Activated T-helper 2 cell treated with anti-CD3 and anti-CD28 coated beads, Interferon-gamma antibody, Interleukin-2, Interleukin-4, amounts not matched to agents 10 μg/mL and 5 μg/mL and 100 μg/mL, durations not matched to agents 14 hours and 24 hours and 36 hours (primary cell): ENCODE data around the gene TPRA1. TPM values are rescaled to one million over a fixed set of nuclear protein-coding genes. Genes with fewer than 3 reads are reported as not detected.

Experiments used
- DNase-seq: peaks from one replicate; pipeline ENCODE4 v3.0.0; 2021; ENCODE audit warnings: low spot score
- H3K27ac Mint-ChIP-seq: one replicate; pipeline ENCODE4 v1.8.0; 2021; ENCODE audit warnings: mixed read lengths
- H3K27me3 Mint-ChIP-seq: one replicate; pipeline ENCODE4 v1.8.0; 2021; ENCODE audit warnings: low read depth, mixed read lengths
- H3K36me3 Mint-ChIP-seq: one replicate; pipeline ENCODE4 v1.8.0; 2021; ENCODE audit warnings: low read depth, mixed read lengths
- H3K4me1 Mint-ChIP-seq: one replicate; pipeline ENCODE4 v1.8.0; 2021; ENCODE audit warnings: low read depth, mixed read lengths
- H3K4me3 Mint-ChIP-seq: one replicate; pipeline ENCODE4 v1.8.0; 2021; ENCODE audit warnings: low read depth, mild to moderate bottlenecking, moderate library complexity, mixed read lengths
- H3K9me3 Mint-ChIP-seq: one replicate; pipeline ENCODE4 v1.8.0; 2021; ENCODE audit warnings: mixed read lengths
- intact Hi-C: fragments of 100-400 bp; cut with micrococcal nuclease; formaldehyde crosslinking; loops from one replicate; pipeline ENCODE4 v1.15.1; 2023
- total RNA-seq: library from RNA; stranded (reverse); gene quantifications from 2 replicates; pipeline ENCODE4 v1.2.3, GENCODE V29; 2022

TPRA1 gene
- total RNA-seq = 36.0 and 37.1 TPM in 2 replicates

- Mint-ChIP-seq H3K36me3 (peaks cover 4% of the 10 kb centered on the region), H3K27me3 (no peaks in the 10 kb centered on the region), H3K4me3 (peak within 1 kb of the TSS; percentile 90), H3K4me1 (peaks cover 18% of the 10 kb centered on the region), H3K27ac (peak within 1 kb of the TSS; percentile 95), H3K9me3 (no peaks in the 10 kb centered on the region)
- intact Hi-C loops = loop anchor here (1.0 kb wide), 2 partner anchors 7 to 16 kb away; partner anchors contain the start of gene MCM2
- DNase-seq = peak; percentile 83
Observed at GRCh38 chr3:127590593-127591465, at the start of gene TPRA1. Gene TPRA1, minus strand, starts transcription at chr3:127590733. Its CDS starts 10,587 bp downstream, at chr3:127580146.

GRCh38 chr3:127640042-127640355 is 49.5 kb upstream of the TPRA1 start:
- H3K27me3 Mint-ChIP-seq = peaks cover 6% of the 10 kb centered on the region
- intact Hi-C loops = no loop called here
- no peak overlapping the region for H3K27ac Mint-ChIP-seq
- no peak for DNase-seq
- no peaks in the 10 kb centered on the region for H3K9me3 Mint-ChIP-seq
- no peaks in the 10 kb centered on the region for H3K36me3 Mint-ChIP-seq
- H3K4me3 Mint-ChIP-seq = no peak overlapping the region
- H3K4me1 Mint-ChIP-seq = peaks cover 11% of the 10 kb centered on the region

GRCh38 chr3:127639173-127640041 is 48.9 kb upstream of the TPRA1 start:
- intact Hi-C loops = no loop called here
- Mint-ChIP-seq H3K27me3 (peaks cover 7% of the 10 kb centered on the region), H3K4me3 (no peak overlapping the region), H3K36me3 (no peaks in the 10 kb centered on the region), H3K9me3 (no peaks in the 10 kb centered on the region), H3K4me1 (peaks cover 11% of the 10 kb centered on the region), H3K27ac (no peak overlapping the region)
- DNase-seq = no peak

GRCh38 chr3:127637971-127638370 is 47.4 kb upstream of the TPRA1 start:
- DNase-seq = no peak
- intact Hi-C loops = no loop called here
- no peaks in the 10 kb centered on the region for H3K36me3 Mint-ChIP-seq
- peaks cover 14% of the 10 kb centered on the region for H3K27me3 Mint-ChIP-seq
- H3K27ac Mint-ChIP-seq = no peak overlapping the region
- H3K4me1 Mint-ChIP-seq = peaks cover 11% of the 10 kb centered on the region
- no peak overlapping the region for H3K4me3 Mint-ChIP-seq
- no peaks in the 10 kb centered on the region for H3K9me3 Mint-ChIP-seq

GRCh38 chr3:127637546-127637945 is 47.0 kb upstream of the TPRA1 start:
- H3K27me3 Mint-ChIP-seq = peaks cover 16% of the 10 kb centered on the region
- H3K27ac Mint-ChIP-seq = peak overlapping the region; percentile 35
- H3K9me3 Mint-ChIP-seq = no peaks in the 10 kb centered on the region
- H3K36me3 Mint-ChIP-seq = no peaks in the 10 kb centered on the region
- intact Hi-C loops = no loop called here
- no peak overlapping the region for H3K4me3 Mint-ChIP-seq
- peaks cover 11% of the 10 kb centered on the region for H3K4me1 Mint-ChIP-seq
- DNase-seq = peak; percentile 52

- Mint-ChIP-seq H3K36me3 (no peaks in the 10 kb centered on the region), H3K27me3 (peaks cover 38% of the 10 kb centered on the region), H3K9me3 (no peaks in the 10 kb centered on the region), H3K27ac (no peak overlapping the region), H3K4me3 (no peak overlapping the region), H3K4me1 (peaks cover 18% of the 10 kb centered on the region)
- intact Hi-C loops = no loop called here
- no peak for DNase-seq
Observed at GRCh38 chr3:127634653-127635052, 44.1 kb upstream of the TPRA1 start.

GRCh38 chr3:127632035-127632820 is 41.7 kb upstream of the TPRA1 start:
- intact Hi-C loops = no loop called here
- Mint-ChIP-seq H3K36me3 (no peaks in the 10 kb centered on the region), H3K27ac (no peak overlapping the region), H3K4me1 (peaks cover 15% of the 10 kb centered on the region), H3K4me3 (no peak overlapping the region), H3K27me3 (peaks cover 55% of the 10 kb centered on the region), H3K9me3 (no peaks in the 10 kb centered on the region)
- DNase-seq = no peak

GRCh38 chr3:127630811-127631714 is 40.5 kb upstream of the TPRA1 start:
- no peak overlapping the region for H3K4me3 Mint-ChIP-seq
- no peak for DNase-seq
- no peaks in the 10 kb centered on the region for H3K36me3 Mint-ChIP-seq
- H3K9me3 Mint-ChIP-seq = no peaks in the 10 kb centered on the region
- intact Hi-C loops = no loop called here
- peaks cover 21% of the 10 kb centered on the region for H3K4me1 Mint-ChIP-seq
- H3K27ac Mint-ChIP-seq = no peak overlapping the region
- H3K27me3 Mint-ChIP-seq = peaks cover 63% of the 10 kb centered on the region

GRCh38 chr3:127629467-127630403 is 39.2 kb upstream of the TPRA1 start:
- no peak for DNase-seq
- Mint-ChIP-seq H3K4me1 (peaks cover 22% of the 10 kb centered on the region), H3K36me3 (no peaks in the 10 kb centered on the region), H3K27me3 (peaks cover 62% of the 10 kb centered on the region), H3K27ac (no peak overlapping the region), H3K4me3 (peak overlapping the region; percentile 67), H3K9me3 (no peaks in the 10 kb centered on the region)
- intact Hi-C loops = no loop called here

GRCh38 chr3:127628788-127629466 is 38.4 kb upstream of the TPRA1 start, which contains the start of gene PODXL2:
Gene PODXL2, plus strand, starts transcription at chr3:127629185. Its CDS starts 35 bp downstream, at chr3:127629220.
- Mint-ChIP-seq H3K27ac (no peak within 1 kb of the TSS), H3K9me3 (no peaks in the 10 kb centered on the region)

More at GRCh38 chr3:127628788-127629466, 38.4 kb upstream of the TPRA1 start, which contains the start of gene PODXL2:
- Mint-ChIP-seq H3K4me1 (peaks cover 22% of the 10 kb centered on the region), H3K36me3 (no peaks in the 10 kb centered on the region), H3K4me3 (peak within 1 kb of the TSS; percentile 68), H3K27me3 (peaks cover 64% of the 10 kb centered on the region)
- intact Hi-C loops = no loop called here
- no peak for DNase-seq
